RPMI8226 (cell line): ENCODE results near the gene SPRYD3.
"Not testable (repeated sequence)": the region's sequence is repeated elsewhere in the genome, so short reads cannot be mapped to it uniquely, and the experiment has no call there.

Source experiments
- DNase-seq: peaks from one replicate; pipeline ENCODE4 v3.0.0-alpha.2; 2015

Gene SPRYD3

DNA sequence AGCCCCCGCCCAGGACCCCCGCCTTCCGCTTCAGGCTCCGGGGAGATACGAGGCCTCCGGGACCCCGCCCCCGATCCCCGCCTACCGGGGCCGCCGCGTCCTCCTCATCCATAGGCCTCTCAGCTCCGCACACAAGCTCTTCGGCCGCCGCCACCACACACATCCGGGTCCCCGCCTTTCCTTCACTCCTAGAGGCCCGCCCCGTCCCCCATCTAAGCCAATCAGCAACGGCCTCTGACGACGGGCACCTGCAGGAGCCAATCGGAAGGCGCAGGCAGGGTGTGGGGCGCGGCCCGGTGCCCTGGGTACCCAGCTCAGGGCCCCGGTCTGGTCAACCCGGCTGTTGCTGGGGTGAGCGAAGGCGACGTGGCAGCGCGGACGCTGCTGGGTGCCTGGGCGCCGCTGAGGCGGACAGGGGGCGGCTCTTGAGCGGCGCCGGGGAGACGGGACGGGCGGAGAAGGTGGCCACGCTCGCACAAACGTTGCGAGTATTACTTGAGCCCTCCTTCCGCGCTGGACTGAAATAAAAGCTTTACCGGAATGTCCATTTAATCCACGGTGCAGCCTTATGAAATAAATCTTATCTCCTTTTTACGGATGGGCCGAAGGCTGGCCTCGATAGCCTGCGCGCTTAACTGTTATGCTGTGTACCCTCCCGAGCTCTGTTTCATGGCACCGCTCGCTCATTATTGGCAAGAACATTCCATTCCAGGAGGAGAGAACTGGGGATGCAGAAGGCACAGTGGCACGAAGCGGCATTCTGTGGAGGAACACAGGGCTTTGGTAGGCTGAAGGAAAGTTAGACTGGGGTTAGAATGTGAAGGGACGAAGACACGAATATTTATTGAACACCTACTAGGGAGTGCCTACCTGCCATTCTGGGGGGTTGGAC lies at the start of gene SPRYD3:
Gene SPRYD3 (minus strand): TSS at position 165 of the 892 bp plus-strand sequence. CDS start 57 bp downstream, at position 108.
- DNase-seq, result peak; percentile 97

DNA sequence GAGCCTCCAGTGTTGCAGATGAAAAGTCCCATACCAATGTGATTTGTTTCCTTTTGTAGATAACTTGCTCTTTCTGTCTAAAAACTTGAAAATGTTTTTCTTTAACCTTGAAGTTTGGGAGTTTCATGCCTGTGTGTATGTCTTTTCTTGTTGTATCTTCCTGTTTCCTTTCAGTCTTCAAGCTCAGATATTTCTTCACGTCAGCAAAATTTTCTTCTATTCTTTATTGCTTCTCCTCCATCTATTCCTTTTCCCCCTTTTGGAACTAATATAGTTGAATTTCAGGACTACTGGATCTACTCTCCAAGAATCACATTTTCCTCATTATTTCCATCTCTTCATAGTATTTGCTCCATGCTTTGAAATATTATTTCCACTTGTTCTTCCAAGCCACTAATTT lies 48.0 kb upstream of the SPRYD3 start:
- no peak for DNase-seq

DNA sequence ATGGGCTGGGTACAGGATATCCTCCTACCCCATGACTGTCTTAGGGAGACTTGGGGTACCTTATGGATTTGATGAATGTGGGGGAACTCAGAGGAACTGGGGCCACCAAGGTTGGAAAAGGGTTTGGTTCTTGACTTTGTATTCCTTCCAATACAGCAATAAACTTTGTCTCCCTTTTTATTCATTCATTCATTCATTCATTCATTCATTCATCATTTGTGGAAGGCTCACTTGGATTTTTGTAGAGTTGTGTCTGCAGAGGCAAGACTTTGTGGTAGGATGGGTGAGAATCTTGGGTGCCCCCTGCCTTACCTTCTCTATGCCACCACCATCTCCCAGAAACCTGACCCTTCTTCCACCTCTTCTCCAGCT lies 45.1 kb upstream of the SPRYD3 start:
- DNase-seq, result no peak

GRCh38 chr12:53123578-53124351 lies 44.6 kb upstream of the SPRYD3 start:
- DNase-seq, result no peak

GRCh38 chr12:53122961-53123468 lies 43.8 kb upstream of the SPRYD3 start:
- DNase-seq, result no peak

DNA sequence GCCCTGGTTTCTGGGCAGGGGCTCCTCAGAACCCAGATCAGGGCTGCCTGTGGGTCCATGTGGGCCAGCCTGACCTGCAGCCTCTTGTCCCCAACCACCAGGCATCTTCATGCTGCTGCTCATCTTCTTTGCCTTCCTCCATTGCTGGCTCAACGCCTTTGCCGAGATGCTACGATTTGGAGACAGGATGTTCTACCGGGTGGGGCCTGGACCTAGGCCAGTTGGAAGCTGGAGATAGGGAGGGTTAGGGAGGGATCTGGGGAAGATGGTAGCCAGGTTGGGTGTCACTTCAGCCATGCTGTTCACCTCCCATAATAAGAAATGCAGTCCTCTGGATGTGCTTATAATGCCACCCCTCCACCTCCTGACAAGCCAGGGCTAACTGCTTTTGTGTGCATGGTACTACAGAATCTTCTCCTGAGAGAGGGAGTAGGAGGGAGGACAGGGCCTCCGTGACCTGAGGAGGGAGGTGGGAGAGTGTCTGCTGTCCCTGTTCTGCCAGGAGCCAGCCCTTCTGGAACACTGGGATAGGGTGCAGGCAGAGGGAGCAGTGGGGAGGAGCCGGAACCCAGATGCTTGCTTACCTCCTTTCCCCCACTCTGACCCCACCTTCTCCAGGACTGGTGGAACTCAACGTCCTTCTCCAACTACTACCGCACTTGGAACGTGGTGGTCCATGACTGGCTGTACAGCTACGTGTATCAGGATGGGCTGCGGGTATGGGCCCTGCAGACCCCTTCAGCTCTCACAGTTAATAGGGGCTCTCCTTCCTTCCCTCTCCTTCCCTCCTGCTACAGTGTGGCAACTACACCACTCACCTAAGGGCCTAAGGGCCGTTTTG lies 41.7 kb upstream of the SPRYD3 start:
- DNase-seq, result no peak

DNA sequence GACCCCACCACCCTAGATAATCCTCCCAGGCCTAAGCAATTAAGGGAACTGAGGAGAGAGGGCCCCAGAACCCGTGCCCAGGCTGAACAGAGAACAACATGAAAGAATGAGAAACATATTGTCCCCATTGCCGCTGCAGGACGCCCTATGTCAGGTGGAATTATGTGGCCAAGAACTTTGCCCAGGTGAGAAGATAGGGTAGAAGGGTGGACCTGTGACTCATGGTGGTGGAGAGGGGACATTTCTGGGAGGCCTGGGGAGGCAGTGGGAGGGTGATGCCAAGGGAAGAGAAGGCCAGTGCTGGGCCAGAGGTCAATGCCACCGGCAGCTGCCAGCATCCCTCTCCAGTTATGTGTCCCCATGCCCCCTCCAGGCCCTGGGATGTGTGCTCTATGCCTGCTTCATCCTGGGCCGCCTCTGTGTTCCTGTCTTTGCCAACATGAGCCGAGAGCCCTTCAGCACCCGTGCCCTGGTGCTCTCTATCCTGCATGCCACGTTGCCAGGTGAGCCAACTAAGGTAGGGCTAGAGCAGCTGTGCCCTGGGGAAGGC lies 39.6 kb upstream of the SPRYD3 start:
- no peak for DNase-seq

- no peak for DNase-seq
Measured at GRCh38 chr12:53115891-53116648, 36.9 kb upstream of the SPRYD3 start.

GRCh38 chr12:53115112-53115890 lies 36.1 kb upstream of the SPRYD3 start:
- no peak for DNase-seq

DNA sequence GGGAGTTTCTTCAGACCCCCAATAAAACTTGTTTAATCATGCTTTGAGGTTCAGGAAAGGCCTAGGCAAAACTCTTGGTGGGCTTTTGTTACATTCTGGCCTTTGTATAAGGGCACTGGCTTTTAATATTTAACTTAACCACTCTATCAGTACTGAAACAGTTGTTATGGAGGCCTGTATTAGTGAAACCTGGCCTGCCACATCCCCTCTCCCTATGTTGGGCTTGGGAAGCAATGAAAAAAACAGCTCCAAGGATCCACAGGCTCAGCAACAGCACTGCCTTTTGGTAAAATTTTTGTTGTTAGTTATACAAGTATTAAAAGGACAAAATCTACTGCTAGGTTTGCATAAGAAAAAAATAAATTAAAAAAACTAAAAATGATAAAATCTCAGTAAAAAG lies 34.8 kb upstream of the SPRYD3 start:
- no peak for DNase-seq

- no peak for DNase-seq
Measured at GRCh38 chr12:53113136-53113705, 34.0 kb upstream of the SPRYD3 start.

DNA sequence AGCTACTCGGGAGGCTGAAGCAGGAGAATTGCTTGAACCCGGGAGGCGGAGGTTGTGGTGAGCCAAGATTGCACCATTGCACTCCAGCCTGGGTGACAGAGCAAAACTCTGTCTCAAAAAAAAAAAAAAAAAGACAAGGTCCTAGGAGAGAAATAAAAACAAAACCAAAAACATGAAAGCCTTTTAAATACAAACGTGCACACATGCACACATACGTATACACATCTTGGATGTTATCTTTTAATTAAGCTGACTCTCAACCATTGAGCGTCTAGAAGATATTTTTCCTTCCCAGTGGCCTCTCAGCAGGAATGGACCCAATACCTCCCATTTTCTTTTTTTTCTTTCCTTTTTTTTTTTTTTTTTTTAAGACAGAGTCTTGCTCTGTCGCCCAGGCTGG lies 33.2 kb upstream of the SPRYD3 start:
- DNase-seq, result not testable (repeated sequence)

- no peak for DNase-seq
Measured at GRCh38 chr12:53107122-53107521, 27.9 kb upstream of the SPRYD3 start.

DNA sequence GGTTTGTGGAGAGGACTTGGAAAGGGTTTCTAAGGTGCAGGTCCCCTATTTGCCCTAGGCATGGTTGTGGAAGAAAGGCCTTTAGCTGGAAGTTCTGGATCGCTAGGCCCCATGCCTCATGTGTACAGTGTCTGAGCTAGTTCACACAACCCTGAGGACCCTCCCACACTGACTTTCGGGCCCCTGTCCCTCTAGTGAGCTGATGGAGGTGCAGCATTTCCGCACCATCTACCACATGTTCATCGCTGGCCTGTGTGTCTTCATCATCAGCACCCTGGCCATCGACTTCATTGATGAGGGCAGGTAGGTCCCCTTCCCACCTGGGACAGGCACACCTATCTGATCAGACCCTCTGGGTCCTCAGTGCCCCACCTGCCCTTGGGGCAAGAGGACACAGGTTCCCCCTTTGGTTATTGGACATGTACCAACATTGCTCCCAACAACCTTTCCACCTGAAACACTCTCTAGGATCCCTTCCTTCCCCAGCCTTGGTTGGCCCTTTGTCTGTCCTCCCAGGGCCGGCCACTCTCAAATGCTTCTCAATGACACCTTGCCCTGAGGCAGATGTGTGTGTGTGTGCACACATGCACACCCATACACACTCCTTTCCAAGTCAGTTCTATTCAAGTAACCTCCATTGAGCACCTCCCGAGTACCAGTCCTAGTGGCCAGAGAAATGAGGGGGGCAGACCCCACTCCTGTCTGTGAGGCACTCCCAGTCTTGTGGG lies 26.7 kb upstream of the SPRYD3 start:
- no peak for DNase-seq

DNA sequence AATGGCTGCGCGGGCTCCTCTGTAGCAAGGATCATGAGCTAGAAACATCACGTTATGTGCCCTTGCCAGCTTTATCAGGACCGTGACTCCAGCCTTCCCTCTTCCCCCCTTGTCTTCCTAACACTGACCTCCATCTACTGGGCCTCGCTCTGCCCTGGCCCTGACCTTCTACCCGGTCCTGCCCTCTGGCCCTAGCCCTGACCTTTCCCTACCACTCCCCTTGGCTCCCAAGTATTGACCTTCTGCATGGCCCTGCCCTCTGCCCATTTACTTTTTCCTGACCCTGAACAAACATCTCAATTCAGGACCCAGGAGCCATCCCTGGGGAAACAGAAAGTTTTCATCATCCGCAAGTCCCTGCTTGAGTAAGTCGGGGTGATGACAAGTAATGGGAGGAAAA lies 26.1 kb upstream of the SPRYD3 start:
- no peak for DNase-seq

DNA sequence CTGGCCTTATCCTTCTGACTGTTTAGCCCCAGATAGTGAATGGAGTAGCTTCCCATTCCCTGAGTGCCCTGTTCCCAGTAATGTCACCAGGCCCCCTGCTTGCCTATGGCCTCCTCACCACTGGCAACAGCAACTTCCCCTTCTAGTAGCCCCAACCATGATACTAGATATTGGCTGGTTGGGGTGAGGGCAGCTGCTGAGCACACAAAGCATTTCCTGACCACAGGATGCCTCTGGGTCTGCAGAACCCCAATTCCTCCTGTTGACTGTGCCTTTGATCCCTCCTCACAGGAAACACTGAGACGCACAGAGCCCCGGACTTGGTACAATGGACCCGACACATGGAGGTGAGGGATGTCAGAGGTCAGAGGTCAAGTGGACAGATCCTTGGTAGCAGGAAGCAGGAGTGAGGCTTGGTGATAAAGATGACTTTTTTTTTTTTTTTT lies 24.7 kb upstream of the SPRYD3 start:
- DNase-seq, result peak; percentile 61

DNA sequence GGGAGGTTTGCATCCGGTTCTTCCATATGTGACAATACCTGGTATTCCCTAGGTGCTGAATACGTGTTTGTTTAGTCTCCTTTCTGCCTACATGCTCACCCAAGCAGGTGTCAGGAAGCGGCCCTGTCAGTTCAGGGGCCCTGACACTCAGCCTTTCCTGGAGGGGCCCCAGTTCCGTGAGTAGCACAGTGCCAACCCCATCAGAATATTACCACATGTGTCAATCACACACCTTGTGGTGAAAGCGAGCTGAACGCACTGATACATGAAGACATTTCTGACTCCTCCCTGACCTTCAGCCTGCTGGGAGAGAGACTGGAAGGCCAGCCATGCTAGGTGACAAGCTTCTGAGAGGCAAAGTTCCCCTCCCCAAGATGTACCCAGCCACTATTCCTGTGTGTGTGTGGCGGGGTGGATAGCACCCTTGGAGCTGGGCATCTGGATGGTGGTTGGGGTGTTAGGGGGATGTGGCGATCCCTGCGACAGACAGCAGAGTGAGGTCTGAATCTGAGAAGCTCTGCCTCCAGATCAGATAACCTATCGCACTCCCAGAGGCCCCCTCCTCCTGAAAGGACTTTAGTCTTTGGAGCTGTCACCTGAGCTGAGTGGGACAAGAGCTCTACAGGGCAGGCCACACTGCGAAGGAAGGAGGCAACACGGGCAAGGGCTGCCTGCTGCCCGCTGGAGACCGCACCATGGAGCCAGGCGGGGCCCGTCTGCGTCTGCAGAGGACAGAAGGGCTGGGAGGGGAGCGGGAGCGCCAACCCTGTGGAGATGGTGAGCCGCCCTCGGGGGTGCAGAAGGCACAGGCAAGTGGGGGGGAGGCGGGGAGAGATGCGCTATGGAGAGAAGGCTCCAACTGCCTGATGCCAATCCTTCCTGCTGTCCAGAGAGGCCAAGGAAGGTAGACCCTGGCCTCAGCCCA lies 24.0 kb upstream of the SPRYD3 start, which contains the start of gene SOAT2:
Gene SOAT2 (plus strand): TSS at position 604 of the 925 bp plus-strand sequence. CDS start 92 bp downstream, at position 696.
- DNase-seq, result peak; percentile 69
